MV-4-11 (cell line): ENCODE results near the gene MYO5B.
"Not testable (repeated sequence)": the region's sequence is repeated elsewhere in the genome, so short reads cannot be mapped to it uniquely, and the experiment has no call there.

Source experiments
- DNase-seq: peaks from one replicate; lab custom pipeline; 2025; lab: John Stamatoyannopoulos, UW

MYO5B gene

DNA sequence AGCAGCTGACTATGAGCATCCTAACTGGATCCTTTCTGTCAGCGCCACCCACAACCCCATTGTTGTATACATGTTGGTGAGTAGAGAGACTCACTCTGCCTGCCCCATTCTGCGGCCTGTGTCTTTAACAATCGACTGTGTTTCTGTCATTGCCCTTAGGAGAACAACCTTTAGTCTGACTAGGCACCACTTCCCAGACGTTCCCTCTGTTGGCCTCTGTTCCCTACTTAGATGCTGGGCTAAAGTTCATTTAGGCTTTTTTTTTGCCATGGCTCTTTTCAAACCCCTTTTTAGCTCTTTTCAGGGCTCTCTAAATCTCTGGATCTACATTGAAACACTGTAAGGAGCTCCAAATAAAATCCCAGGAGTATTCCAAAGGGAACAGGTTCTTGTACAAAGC is 361.1 kb downstream of the MYO5B start:
- no peak for DNase-seq

DNA sequence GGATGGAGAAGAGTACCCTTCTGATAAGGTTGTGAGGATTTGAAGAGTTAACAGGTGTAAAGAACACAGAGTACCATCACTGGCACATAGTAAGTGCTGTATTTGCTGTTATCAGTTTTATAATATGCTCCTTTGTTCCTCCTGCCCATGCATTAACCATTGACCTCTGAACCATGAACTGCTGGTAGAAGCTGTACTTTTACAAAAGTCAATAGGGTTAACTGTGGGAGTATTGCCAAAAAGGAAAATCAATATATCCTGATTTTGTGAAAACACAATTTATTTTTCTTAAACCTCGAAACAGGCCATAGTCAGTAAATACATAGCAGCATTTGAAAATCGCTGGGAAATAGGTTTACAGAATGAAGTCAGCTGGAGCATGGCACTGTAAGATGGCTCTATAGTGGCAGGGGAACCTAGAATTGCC is 362.7 kb downstream of the MYO5B start:
- no peak for DNase-seq

DNA sequence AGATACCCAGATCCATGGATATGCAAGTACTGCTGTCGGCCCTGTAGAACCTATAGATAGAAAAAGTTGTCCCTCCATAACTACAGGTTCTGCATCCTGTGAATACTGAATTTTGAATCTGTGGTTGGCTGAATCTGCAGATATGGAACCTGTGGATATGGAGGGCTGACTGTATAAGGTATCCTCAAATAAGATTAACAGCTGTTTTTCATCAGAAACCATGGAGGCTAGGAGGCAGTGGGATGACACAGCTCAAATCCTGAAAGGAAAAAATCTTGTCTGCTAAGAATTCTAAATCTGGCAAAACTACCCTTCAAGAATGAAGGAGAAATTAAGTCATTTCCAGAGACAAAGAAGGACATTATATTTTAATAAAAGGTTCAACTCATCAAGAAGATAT is 367.0 kb downstream of the MYO5B start:
- no peak for DNase-seq

DNA sequence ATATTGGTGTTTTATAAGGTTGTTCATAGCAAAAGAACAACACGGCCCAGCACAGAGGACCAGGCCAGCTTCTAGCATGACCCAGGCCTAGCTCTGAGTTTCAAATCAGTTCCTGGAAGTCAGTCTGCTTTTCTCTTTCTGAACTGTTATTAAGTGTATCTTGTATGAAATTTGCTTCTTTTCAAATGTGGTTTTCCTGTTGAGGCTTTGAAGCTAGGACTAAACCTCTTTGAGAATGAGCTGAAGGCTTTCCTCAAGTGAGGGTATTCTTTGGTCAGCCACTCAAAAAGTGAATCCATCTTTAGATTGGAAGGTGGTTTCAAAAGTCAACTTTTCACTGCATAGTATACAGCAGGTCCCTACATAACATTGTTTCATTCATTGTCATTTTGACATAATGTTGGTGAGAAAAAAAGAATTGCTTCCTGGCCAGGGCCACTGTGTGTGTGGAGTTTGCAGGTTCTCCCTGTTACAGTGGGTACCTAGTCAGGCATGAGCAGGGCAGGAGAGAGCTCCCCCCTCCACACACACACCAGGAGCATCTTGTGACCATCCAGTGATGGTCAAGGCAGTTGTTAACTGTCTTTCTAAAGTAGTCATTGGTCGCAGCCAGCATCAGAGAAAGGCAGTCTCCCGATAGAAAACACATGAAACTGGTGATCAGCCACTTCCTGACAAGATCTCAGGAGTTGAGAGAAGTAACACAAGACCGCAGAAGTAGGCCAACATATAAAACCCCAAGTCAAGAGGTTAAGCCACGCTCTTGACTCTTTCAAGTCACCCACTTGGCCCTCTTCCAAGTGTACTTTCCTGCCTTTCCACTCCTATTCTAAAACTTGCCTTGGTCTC is 374.9 kb downstream of the MYO5B start:
- peak; percentile 74 for DNase-seq

DNA sequence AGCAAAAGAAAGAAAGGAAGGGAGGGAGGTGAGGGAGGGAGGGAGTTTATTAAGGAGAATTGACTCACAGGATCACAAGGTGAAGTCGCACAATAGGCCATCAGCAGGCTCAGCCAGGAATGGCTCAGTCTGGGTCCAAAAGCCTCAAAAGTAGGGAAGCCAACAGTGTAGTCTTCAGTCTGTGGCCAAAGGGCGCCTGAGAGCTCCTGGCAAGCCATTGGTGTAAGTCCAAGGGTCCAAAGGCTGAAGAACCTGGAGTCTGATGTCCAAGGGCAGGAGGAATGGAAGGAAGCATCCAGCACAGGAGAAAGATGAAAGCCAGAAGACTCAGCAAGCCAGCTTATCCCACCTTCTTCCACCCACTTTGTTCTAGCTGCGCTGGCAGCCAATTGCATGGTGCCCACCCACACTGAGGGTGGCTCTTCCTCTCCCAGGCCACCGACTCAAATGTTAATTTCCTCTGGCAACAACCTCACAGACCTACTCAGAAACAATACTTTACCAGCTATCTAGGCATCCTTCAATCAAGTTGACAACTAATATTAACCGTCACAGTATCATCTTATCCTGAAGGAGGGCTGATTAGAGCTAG is 375.8 kb downstream of the MYO5B start:
- no peak for DNase-seq

DNA sequence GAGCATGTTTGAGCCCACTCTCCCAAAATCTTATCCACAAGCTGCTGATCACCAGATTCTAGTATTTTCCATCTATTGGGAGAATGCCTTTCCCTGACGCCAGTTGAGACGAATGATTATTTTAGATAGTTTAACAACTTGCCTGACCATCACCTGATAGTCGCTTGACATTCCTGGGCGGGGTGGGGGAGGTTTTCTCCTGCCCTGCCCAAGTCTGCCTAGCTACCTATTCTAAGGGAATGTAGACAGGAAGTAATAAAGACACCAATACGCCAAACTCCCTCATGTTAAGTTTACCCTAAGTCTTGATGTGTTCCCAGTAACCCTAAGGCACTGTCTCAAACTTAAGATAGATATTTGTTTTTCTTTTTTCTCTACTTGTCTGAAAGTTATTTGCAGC is 377.0 kb downstream of the MYO5B start:
- no peak for DNase-seq

DNA sequence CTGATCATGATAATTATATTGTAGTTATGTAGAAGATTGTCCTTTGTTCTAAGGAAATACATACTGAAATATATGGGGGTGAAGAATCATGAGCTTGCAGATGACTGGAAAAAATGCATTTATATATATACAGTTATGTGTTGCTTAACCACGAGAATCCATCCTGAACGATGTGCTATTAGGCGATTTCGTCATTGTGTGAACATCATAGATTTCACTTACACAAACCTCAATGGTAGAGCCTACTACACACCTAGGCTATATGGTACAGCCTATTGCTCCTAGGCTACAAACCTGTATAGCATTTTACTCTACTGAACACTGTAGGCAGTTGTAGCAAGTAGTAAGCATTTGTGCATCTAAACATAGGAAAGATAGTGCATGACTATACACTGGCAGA is 379.0 kb downstream of the MYO5B start:
- no peak for DNase-seq

DNA sequence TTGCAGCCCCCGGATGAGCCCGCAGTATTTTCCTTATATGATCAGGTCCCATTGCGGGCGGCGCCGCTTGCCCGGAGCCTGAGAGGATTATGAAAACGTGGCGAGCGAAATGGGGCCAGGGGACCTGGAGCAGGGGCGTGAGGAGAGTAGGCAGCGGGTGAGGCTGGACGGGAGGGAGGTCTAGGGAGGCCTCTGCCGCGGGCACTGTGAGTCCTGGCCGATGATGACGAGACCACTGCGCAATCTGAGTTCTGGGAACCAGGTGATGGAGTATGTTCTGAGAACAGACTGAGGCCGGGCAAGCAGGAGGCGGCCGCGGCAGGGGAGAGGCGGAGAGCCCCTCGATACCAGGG is 380.8 kb downstream of the MYO5B start:
- DNase-seq = peak; percentile 20

DNA sequence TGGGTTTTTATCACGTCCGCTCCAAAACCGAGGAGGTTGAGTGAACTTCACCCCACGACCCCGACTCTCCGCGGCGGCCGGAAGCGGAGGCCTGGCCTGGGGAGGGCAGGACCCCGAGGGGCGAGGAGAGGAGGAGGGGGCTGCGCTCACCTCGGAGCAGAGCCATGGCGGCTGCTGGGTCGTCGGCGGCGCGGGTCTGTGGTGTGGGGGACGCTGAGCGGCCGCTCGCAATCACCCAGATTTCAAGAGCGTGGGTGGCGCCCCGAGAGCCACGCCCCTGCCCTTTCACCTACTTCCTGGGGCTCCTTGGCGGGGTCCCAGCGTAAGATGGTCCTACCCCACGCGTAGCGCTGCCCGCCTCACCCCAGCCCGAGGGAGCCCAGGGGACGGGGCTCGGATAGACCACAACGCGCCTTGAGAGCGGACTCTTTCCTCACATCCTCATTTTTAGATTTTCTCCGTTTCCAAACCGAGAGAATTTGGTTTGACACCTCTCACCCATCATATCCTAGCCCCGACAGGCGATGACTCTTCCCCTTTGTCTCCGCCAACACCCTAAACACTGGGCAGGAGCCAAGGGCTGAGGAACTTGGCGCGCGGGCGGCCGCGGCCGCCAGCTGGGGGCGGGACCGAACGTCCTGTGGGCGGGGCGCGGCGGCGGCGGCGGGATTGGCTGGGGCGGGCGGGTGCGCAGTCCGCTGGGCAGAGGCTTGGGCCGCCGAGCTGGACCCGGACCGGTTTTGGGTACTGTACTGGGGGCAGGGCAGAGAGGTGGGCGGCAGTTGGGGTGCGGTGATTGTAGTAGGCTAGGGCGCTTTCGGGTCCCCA is 381.4 kb downstream of the MYO5B start, which contains the start of gene ACAA2:
TSS of gene ACAA2 (minus strand) at position 215 of the 828 bp plus-strand sequence. CDS start at position 166, 49 bp downstream.
- DNase-seq = peak; percentile 88

DNA sequence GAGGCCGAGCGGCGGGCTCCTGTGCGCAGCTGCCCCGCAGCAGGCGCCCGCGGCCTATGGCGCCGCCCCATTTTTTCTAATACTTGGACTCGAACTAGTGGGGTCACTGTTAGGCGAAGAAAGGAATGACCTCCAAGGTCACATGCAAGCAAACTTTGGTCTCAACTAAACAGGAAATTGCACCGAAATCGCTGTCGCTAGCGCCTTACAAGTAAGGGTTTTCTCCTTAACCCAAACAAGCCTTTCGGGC is 382.0 kb downstream of the MYO5B start:
- peak; percentile 21 for DNase-seq

DNA sequence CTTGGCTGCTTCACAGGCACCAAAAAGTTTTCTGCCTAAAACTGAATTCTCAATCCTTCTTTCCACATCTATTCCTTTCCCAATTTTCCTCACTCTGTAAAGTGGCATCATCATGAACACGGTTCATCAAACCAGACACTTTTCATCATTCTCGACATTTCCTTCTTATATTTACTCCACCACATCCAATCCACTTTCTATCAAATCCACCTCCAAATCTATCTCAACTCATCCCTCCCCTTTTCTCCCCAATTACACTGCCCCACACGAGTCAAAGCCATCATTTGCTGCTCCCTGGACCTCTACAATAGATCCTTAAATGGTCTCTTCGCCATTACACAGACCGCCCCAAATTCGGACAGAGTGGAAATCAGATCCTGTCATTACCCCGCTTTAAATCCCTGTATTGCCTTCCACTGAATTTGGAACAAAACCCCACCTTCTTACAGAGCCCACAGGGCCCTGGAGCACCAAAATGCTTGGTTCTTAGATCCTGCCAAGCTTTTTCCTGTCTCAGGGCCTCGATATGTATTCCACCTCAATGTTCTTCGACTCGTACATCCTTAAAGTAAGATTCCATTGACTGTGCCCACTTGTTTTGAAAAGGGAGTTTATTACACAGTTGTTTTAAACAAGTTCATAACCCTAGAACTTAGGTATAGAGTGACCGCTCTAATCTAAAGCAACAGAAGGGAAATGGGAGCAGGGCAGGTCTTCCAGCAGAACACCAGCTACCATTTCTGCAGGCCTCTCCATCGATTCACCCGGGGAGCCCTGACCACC is 382.5 kb downstream of the MYO5B start:
- DNase-seq = no peak

DNA sequence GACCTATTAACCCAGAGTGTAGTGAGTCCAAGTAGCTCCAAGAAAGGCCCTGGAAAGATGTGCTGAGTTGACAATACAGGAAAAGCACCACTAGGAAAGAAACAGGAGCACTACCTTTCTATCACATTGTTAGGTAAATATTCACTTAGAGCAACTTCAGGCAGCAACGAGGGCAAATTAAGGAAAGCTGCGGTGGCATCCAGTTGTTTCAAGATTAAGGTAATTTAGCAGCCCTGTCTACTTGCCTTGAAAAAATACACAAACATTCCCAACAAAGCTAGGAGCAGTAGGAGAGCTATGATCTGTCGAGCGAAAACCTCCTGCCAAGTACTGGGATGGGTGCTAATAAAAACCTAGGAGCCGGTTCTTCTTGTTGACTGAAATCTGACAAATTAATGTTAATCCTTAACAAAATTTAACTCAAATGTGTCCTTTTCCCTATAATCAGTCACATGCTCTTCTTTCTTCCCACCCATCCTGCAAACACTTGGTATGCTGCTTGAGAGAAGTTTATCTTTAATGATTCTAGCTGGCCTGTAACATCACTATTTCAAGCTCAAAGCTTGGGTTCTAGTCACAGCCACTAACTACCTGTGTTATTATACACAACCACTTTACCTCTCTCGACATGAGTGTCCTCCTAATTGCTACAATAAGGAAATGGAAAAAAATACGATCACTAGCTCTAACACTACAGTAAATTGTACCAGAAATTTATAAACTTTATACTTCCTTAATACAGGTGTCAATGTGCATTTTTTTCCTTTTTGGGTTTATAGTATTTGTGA is 383.6 kb downstream of the MYO5B start:
- DNase-seq = no peak

DNA sequence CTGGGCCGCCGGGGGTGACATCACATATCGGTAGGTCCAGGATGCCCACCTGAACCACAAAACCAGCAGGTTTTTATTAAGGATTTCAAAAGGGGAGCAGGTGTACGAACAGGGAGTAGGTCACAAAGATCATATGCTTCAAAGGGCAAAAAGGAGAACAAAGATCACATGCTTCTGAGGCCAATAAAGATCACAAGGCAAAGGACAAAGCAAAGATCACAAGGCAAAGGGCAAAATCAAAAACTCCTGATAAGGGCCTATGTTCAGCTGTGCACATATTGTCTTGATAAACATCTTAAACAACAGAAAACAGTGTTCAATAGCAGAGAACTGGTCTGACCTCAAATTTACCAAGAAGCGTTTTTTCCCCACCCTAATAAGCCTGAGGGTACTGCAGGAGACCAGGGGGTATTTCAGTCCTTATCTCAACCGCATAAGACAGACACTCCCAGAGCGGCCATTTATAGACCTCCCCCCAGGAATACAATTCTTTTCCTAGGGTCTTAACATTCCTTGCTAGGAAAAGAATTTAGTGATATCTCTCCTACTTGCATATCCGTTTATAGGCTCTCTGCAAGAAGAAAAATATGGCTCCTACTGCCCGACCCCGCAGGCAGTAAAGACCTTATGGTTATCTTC is 386.3 kb downstream of the MYO5B start:
- DNase-seq = not testable (repeated sequence)

DNA sequence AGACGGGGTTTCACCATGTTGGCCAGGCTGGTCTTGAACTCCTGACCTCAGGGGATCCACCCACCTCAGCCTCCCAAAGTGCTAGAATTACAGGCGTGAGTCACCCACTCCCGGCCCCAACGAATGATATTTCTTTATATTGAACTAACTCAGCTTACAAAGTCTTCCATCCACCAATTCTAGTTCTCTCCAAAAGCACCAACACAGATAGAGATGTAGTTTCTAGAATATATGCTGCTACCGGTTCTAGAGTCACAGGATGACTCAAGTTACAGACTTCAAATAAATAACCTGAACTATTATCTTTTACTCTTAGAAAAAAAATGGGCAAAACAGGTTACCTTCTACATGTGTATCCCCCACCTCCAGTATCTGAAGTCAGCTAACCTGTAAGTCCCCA is 390.9 kb downstream of the MYO5B start:
- no peak for DNase-seq

DNA sequence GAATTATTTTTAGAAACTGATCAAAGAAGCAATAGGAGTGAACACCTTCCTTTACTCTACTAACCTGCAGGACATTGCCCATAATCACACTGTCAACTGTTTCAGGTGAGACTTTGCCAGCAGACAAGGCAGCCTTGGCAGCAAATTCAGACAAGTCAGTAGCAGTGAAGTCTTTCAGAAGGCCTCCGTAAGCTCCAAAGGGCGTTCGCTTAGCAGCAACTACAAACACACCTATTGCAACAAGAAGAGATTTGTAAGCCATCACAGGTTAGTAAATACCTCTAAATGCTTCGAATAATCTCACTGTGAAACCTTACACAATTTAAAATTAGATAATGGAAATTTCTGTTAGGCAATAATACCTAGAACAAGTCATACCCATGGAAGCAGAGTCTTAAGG is 392.3 kb downstream of the MYO5B start:
- DNase-seq = no peak

DNA sequence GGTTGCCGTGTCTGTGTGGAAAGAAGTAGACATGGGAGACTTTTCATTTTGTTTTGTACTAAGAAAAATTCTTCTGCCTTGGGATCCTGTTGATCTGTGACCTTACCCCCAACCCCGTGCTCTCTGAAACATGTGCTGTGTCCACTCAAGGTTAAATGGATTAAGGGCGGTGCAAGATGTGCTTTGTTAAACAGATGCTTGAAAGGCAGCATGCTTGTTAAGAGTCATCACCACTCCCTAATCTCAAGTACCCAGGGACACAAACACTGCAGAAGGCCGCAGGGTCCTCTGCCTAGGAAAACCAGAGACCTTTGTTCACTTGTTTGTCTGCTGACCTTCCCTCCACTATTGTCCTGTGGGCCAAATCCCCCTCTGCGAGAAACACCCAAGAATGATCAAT is 394.5 kb downstream of the MYO5B start:
- DNase-seq = not testable (repeated sequence)

DNA sequence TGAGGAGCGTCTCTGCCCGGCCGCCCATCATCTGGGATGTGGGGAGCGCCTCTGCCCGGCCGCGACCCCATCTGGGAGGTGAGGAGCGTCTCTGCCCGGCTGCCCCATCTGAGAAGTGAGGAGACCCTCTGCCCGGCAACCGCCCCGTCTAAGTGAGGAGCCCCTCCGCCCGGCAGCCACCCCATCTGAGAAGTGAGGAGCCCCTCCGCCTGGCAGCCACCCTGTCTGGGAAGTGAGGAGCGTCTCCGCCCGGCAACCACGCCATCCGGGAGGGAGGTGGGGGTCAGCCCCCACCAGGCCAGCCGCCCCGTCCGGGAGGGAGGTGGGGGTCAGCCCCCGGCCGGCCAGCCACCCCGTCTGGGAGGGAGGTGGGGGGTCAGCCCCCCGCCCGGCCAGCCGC is 395.1 kb downstream of the MYO5B start:
- not testable (repeated sequence) for DNase-seq

DNA sequence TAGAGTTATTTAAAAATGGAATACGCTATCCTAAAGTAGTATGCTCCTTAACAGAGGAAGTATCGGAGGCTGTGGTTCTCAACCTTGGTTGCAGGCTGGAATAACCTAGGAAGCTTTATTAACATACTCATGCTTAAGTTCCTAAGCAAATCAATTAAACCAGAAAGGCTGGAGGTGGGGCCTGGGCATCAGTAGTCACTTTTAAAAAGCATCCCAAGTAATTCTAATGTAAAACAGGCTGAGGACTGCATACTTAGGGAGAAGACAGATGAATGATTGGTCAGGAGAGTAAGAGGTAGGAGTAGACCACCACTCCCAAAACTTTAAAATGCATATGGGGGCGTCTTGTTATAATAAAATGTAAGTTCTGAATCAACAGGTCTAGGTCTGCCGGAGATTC is 396.9 kb downstream of the MYO5B start:
- DNase-seq = no peak

DNA sequence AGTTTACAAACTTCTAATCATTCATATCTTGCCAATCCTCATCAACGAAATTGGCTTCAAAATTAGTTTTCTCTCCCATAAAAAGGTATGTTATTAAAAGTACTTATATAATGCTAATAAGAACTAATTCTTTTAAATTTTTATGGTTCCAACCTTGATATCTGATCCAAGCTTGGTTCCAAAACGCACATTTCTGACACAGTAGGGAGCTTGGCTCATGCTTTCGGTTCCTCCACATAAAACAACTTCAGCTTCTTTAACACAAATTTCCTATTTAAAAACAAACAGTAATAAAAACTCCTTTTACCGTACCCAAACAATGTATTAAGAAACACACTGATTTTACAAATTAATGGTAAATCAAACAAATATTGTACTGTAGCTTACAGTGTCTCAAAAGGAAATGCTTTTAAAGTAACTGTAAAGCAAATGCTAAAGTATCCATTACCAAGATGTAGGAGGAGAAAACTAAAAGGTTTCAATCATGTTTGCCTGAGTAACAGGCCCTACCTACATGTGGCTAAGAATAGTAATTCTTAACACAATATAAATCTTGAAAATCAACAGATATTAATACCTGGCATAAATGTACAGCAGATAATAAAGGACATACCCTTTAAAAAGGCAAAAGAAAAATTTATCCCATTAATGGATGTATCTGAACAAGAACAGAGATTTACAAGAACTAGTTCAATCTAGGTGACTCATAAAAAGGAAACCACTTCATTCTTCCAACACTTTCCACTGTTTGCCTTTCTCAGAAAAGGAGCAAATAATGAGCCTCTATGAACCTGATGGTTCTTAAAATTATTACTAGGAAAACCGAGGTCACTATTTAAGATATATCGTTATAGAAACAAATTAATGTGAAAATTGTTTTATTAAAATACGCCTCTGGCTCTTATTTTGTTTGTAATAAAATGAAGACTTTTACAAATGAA is 399.1 kb downstream of the MYO5B start:
- DNase-seq = no peak

DNA sequence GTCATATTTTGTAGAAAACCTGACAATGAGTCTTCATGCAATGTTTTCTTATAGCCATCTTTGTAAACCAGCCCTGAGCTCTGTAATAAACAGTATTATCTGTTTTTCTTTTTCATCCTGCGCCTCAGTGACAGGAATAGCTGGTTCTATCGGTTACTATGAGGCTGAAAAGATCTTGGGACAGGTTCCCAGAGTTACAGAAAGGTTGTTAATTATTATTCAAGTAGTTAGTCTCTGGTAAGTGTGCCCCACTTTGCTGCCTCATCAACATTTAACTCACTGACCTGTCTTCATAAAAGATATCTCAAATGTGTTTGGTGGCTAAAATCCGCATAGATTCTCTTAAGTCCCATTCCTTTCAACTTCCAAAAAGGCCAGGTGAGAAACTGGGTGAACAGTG is 400.2 kb downstream of the MYO5B start:
- no peak for DNase-seq
